K562 (cell line): Measurements from ENCODE around the gene HSD3B2. TPM values are rescaled to one million over a fixed set of nuclear protein-coding genes. Genes with fewer than 3 reads are reported as not detected.

Experiments
- ATAC-seq: fragments of 200-7000 bp; cut with Tn5 transposase; 3 replicates; pipeline ENCODE4 v1.9.1; 2020; ENCODE audit warnings: moderate library complexity
- BruUV-seq: library from RNA; stranded (reverse); fragments of 400-500 nt; replicated peaks from 2 replicates; lab custom pipeline; 2021; lab: Mats Ljungman, UMichigan
- CTCF ChIA-PET: fragments of 300-600 bp; formaldehyde crosslinking; extraction: SDS; loops from one replicate; lab custom pipeline; 2021; ENCODE audit warnings: low intra/inter-chr PET ratio; lab: Yijun Ruan, JAX
- POLR2A ChIA-PET: fragments of 300-600, 350-650 bp; sonication (Branson Sonifier 250); formaldehyde crosslinking; extraction: SDS; loops from one replicate; lab custom pipeline; 2021; ENCODE audit warnings: antibody characterized with exemption, inconsistent platforms; lab: Yijun Ruan, JAX
- DNase-seq, 4 experiments: peaks; one replicate each; pipeline versions ENCODE4 v3.0.0 to v3.0.0-alpha.2; 2011 to 2018; ENCODE audit warnings: low spot score in 3 of 4, mixed read lengths in 3 of 4; ENCODE audit errors: extremely low read depth in 1 of 4
- FAIRE-seq: peaks from 2 replicates; lab custom pipeline; 2011; peaks lifted over from hg19 to GRCh38; lab: Jason Lieb, UNC
- H2AFZ ChIP-seq: 2 replicates; pipeline ENCODE4 v1.6.0; 2011; ENCODE audit warnings: low read depth, low read length, control low read depth, inconsistent platforms
- H3K27ac ChIP-seq: fragments of 200-600 bp; 3 replicates; pipeline ENCODE4 v1.8.0; 2011; ENCODE audit warnings: low read depth, mild to moderate bottlenecking, control low read depth, inconsistent platforms, low read length, moderate library complexity, mixed read lengths; ENCODE audit errors: extremely low read depth
- H3K27me3 ChIP-seq, 2 experiments: fragments of 300-600 bp in 1 of 2; 2 replicates in 1 of 2; 3 replicates in 1 of 2; pipeline versions ENCODE4 v1.6.0 to v1.8.0; 2011; ENCODE audit warnings: inconsistent platforms in 2 of 2, low read length in 2 of 2, mild to moderate bottlenecking in 1 of 2, mixed read lengths in 1 of 2, moderate library complexity in 1 of 2; ENCODE audit not compliant: control insufficient read depth in 2 of 2, insufficient read depth in 2 of 2
- H3K36me3 ChIP-seq: fragments of 300-600 bp; 3 replicates; pipeline ENCODE4 v1.8.0; 2011; ENCODE audit warnings: mild to moderate bottlenecking, low read length, inconsistent platforms; ENCODE audit not compliant: control insufficient read depth, insufficient read depth
- H3K4me1 ChIP-seq, 2 experiments: fragments of 200-600 bp in 1 of 2; replicated peaks in 1 of 2; 2 replicates in 1 of 2; 3 replicates in 1 of 2; pipeline versions ENCODE4 v1.5.1 to v1.8.0; 2011; ENCODE audit warnings: inconsistent platforms in 2 of 2, low read length in 2 of 2, mild to moderate bottlenecking in 1 of 2, mixed read lengths in 1 of 2, moderate library complexity in 1 of 2; ENCODE audit not compliant: control insufficient read depth in 2 of 2, insufficient read depth in 2 of 2
- H3K4me2 ChIP-seq: 2 replicates; pipeline ENCODE4 v1.6.1; 2011; ENCODE audit warnings: low read length, control low read depth, inconsistent platforms, mixed read lengths; ENCODE audit not compliant: insufficient read depth
- H3K4me3 ChIP-seq: fragments of 200-600 bp; sonication (generic), shearing (Covaris generic); 2 replicates; pipeline ENCODE4 v1.5.1; 2016; ENCODE audit warnings: control low read depth, inconsistent platforms
- H3K79me2 ChIP-seq: fragments of 200-600 bp; 3 replicates; pipeline ENCODE4 v1.8.0; 2011; ENCODE audit warnings: low read length, inconsistent platforms; ENCODE audit not compliant: control insufficient read depth, insufficient read depth
- H3K9ac ChIP-seq, 2 experiments: 2 replicates each; pipeline versions ENCODE4 v1.6.0 to v1.6.1; 2011; ENCODE audit warnings: low read depth in 2 of 2, low read length in 2 of 2, control low read depth in 1 of 2, inconsistent platforms in 1 of 2, mild to moderate bottlenecking in 1 of 2, mixed read lengths in 1 of 2; ENCODE audit not compliant: insufficient read depth in 1 of 2
- H3K9me1 ChIP-seq: one replicate; pipeline ENCODE4 v1.6.0; 2011; ENCODE audit warnings: inconsistent platforms, mild to moderate bottlenecking, low read length, moderate library complexity; ENCODE audit not compliant: control insufficient read depth, insufficient read depth
- H3K9me3 ChIP-seq: replicated peaks from 2 replicates; pipeline ENCODE4 v1.5.1; 2011; ENCODE audit warnings: low read depth, low read length, inconsistent platforms; ENCODE audit not compliant: control insufficient read depth, insufficient read depth
- H4K20me1 ChIP-seq: replicated peaks from 2 replicates; pipeline ENCODE4 v1.6.1; 2011; ENCODE audit warnings: low read length, inconsistent platforms, mixed read lengths; ENCODE audit not compliant: control insufficient read depth, insufficient read depth
- ETV1 ChIP-seq: fragments of 450-650 bp; conservative IDR thresholded peaks from 2 replicates; pipeline ENCODE4 v1.6.1; 2016; ENCODE audit warnings: missing genetic modification characterization, control low read depth, low read depth, missing compliant biosample characterization
- HEY1 ChIP-seq: fragments of 250-450 bp; sonication (Bioruptor Pico); IDR thresholded peaks from 2 replicates; pipeline ENCODE4 v1.5.0; 2020; ENCODE audit warnings: mild to moderate bottlenecking, moderate library complexity, borderline replicate concordance
- MECOM ChIP-seq: fragments of 250-450 bp; sonication (Bioruptor Pico); IDR thresholded peaks from 2 replicates; pipeline ENCODE4 v1.8.0; 2022; ENCODE audit warnings: inconsistent platforms
- RBFOX2 ChIP-seq: fragments of 200-400 bp; formaldehyde crosslinking; IDR thresholded peaks from 2 replicates; pipeline ENCODE4 v1.6.1; 2017; ENCODE audit warnings: low read depth, mild to moderate bottlenecking, low read length, moderate library complexity
- SMAD1 ChIP-seq: fragments of 150-350 bp; IDR thresholded peaks from 2 replicates; pipeline ENCODE4 v1.6.1; 2014; ENCODE audit warnings: low read length, low read depth; ENCODE audit not compliant: partially characterized antibody
- TARDBP ChIP-seq: fragments of 450-650 bp; IDR thresholded peaks from 2 replicates; pipeline ENCODE4 v1.6.1; 2016
- TEAD1 ChIP-seq, 2 experiments: fragments of 450-650 bp in 1 of 2; sonication (generic) in 1 of 2; formaldehyde crosslinking; IDR thresholded peaks; 2 replicates each; pipeline versions ENCODE4 v1.4.0 to v1.8.0; 2020 to 2022; ENCODE audit warnings: mild to moderate bottlenecking in 2 of 2, missing genetic modification reagents in 1 of 2
- ZKSCAN1 ChIP-seq: fragments of 150-350 bp; IDR thresholded peaks from 2 replicates; pipeline ENCODE4 v1.6.1; 2016; ENCODE audit warnings: low read depth, low read length
- ZNF212 ChIP-seq: fragments of 450-650 bp; formaldehyde crosslinking; IDR thresholded peaks from 2 replicates; pipeline ENCODE4 v1.4.0; 2020; ENCODE audit warnings: mild to moderate bottlenecking
- WGBS: fragments of 100-300 bp; shearing (Covaris generic); methylation state at CpG from one replicate; pipeline ENCODE4 v1.1.6; 2016; ENCODE audit warnings: low coverage, mixed read lengths; ENCODE audit not compliant: insufficient coverage; ENCODE audit errors: missing lambda C conversion rate; 5-methylcytosine and 5-hydroxymethylcytosine counted together
- in situ Hi-C: fragments of 300-500 bp; cut with MboI; formaldehyde crosslinking; loops from 4 replicates; pipeline ENCODE4 v1.15.0; 2018; ENCODE audit warnings: inconsistent platforms, mixed read lengths
- intact Hi-C: fragments of 100-400 bp; cut with micrococcal nuclease; formaldehyde crosslinking; loops from 2 replicates; pipeline ENCODE4 v1.14.2; 2022
- polyA plus RNA-seq, 8 experiments: library from polyadenylated mRNA; depleted of rRNA in 4 of 8; stranded (reverse) in 5 of 8; unstranded in 3 of 8; fragments of >200 nt; fragmentation: Nextera tagmentation in 2 of 8; fragmentation: Illumina TruSeq in 1 of 8; extraction: Ambion mirVana in 2 of 8; extraction: Trizol in 1 of 8; gene quantifications; 2 replicates each; pipeline versions ENCODE4 v1.2.1 to v1.2.3, GENCODE V29; 2011 to 2014; ENCODE audit warnings: inconsistent platforms in 1 of 8, missing spikeins in 1 of 8
- total RNA-seq, 7 experiments: library from RNA; depleted of rRNA in 6 of 7; stranded (reverse); fragments of >200 nt in 6 of 7; fragmentation: Illumina TruSeq in 2 of 7; extraction: Trizol in 2 of 7; gene quantifications; 2 replicates each; pipeline versions ENCODE4 v1.2.1 to v1.2.3, GENCODE V29; 2011 to 2021; ENCODE audit warnings: low replicate concordance in 1 of 7
- TF ChIP-seq, protein P1 (sequence below): IDR thresholded peaks from 3 replicates; pipeline ENCODE4 v1.6.1; 2011; ENCODE audit warnings: borderline replicate concordance, mild to moderate bottlenecking, moderate library complexity; ENCODE audit not compliant: insufficient read length; ENCODE audit errors: extremely low read depth
- TF ChIP-seq, protein P2 (sequence below), 2 experiments: fragments of 450-650 bp in 1 of 2; IDR thresholded peaks; 2 replicates each; pipeline ENCODE4 v1.6.1; 2011 to 2017; ENCODE audit warnings: low read depth in 2 of 2, antibody characterized with exemption in 1 of 2, borderline replicate concordance in 1 of 2, low read length in 1 of 2, mild to moderate bottlenecking in 1 of 2, mixed read lengths in 1 of 2; ENCODE audit not compliant: control insufficient read depth in 1 of 2

Gene HSD3B2
- total and polyA plus RNA-seq, 9 of the 15 experiments (the other 6 are each of a cell fraction or from before 2014, with no cell fraction given): 1.1 TPM; not detected in 8

DNA sequence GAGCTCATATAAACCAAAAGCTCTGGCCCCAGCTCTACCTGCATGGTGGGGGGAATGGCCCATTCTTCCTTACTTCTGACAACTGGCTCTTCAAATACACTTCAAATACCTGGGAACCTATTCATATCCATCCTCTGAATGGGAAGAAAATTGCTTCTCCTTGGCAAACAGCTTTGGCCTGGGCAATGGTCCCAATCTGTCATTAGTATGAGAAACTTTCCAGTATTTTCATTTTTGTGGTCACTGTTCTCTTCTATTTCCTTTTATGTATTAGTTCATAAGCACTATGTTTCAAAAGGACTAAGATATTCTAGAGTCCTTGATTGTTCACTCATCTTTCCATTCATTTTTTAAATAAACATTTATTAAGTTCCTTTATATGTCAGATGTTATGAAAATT is 5.2 kb upstream of the HSD3B2 start:
- in situ Hi-C loops: no loop called here
- Histone ChIP-seq H3K27me3 (no peaks in the 10 kb centered on the region), H3K36me3 (no peaks in the 10 kb centered on the region), H3K79me2 (no peaks in the 10 kb centered on the region), H2AFZ (no peak overlapping the region), H4K20me1 (no peaks in the 10 kb centered on the region), H3K4me2 (no peak overlapping the region), H3K9ac (no peak overlapping the region), H3K4me3 (no peak overlapping the region), H3K27ac (no peak overlapping the region), H3K9me3 (no peaks in the 10 kb centered on the region), H3K4me1 (no peaks in the 10 kb centered on the region), H3K9me1 (no peaks in the 10 kb centered on the region)
- FAIRE-seq (no peak), DNase-seq (no peak), ATAC-seq (no peak)
- ChIA-PET CTCF (no interaction called here), POLR2A (no interaction called here)
- intact Hi-C loops: no loop called here
- no peak for TF ChIP-seq TEAD1 (CRISPR knock-in tag; IDR thresholded peaks at IDR 0.05)
- no peak for TF ChIP-seq ZKSCAN1
- TF ChIP-seq TARDBP: no peak
- BruUV-seq: no TSS peak

DNA sequence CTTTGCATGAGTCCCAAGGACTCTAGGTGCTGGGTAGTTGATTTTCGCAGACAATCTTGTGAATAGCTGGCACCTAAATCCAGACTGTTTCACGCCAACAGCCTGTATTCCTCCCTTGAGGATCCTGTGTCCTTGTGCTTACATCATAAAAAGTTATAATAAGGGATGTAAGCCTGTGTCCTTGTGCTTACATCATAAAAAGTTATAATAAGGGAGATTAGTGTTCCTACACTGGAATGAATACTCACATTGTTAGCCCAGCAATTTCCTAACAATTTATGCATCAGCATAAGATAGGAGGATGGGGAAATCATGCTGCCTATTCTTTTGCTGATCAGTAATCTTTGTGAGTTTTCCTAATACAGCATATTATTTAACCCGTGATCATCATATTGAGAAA is 4.0 kb upstream of the HSD3B2 start:
- FAIRE-seq (no peak), ATAC-seq (no peak), DNase-seq (no peak)
- intact Hi-C loops: no loop called here
- Histone ChIP-seq H2AFZ (no peak overlapping the region), H3K36me3 (no peaks in the 10 kb centered on the region), H3K9ac (no peak overlapping the region), H3K4me2 (no peak overlapping the region), H3K79me2 (no peaks in the 10 kb centered on the region), H4K20me1 (no peaks in the 10 kb centered on the region), H3K9me3 (no peaks in the 10 kb centered on the region), H3K4me3 (no peak overlapping the region), H3K4me1 (no peaks in the 10 kb centered on the region), H3K9me1 (no peaks in the 10 kb centered on the region), H3K27ac (no peak overlapping the region), H3K27me3 (no peaks in the 10 kb centered on the region)
- in situ Hi-C loops: no loop called here
- WGBS: 0% methylated on average over 3 of the region's 3 CpGs
- CTCF ChIA-PET: no interaction called here
- BruUV-seq: no TSS peak
- POLR2A ChIA-PET: interaction anchor here (0.6 kb wide), 1 partner anchor 26 kb away, joined by 3 read pairs; no protein-coding TSS in a partner anchor
- TF ChIP-seq MECOM (CRISPR knock-in tag) (no peak), RBFOX2 (no peak), SMAD1 (no peak), HEY1 (CRISPR knock-in tag) (no peak), ZNF212 (CRISPR knock-in tag) (no peak), ETV1 (tag) (no peak)
- TF ChIP-seq, protein P1, sequence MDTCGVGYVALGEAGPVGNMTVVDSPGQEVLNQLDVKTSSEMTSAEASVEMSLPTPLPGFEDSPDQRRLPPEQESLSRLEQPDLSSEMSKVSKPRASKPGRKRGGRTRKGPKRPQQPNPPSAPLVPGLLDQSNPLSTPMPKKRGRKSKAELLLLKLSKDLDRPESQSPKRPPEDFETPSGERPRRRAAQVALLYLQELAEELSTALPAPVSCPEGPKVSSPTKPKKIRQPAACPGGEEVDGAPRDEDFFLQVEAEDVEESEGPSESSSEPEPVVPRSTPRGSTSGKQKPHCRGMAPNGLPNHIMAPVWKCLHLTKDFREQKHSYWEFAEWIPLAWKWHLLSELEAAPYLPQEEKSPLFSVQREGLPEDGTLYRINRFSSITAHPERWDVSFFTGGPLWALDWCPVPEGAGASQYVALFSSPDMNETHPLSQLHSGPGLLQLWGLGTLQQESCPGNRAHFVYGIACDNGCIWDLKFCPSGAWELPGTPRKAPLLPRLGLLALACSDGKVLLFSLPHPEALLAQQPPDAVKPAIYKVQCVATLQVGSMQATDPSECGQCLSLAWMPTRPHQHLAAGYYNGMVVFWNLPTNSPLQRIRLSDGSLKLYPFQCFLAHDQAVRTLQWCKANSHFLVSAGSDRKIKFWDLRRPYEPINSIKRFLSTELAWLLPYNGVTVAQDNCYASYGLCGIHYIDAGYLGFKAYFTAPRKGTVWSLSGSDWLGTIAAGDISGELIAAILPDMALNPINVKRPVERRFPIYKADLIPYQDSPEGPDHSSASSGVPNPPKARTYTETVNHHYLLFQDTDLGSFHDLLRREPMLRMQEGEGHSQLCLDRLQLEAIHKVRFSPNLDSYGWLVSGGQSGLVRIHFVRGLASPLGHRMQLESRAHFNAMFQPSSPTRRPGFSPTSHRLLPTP: no peak
- TF ChIP-seq, protein P2, sequence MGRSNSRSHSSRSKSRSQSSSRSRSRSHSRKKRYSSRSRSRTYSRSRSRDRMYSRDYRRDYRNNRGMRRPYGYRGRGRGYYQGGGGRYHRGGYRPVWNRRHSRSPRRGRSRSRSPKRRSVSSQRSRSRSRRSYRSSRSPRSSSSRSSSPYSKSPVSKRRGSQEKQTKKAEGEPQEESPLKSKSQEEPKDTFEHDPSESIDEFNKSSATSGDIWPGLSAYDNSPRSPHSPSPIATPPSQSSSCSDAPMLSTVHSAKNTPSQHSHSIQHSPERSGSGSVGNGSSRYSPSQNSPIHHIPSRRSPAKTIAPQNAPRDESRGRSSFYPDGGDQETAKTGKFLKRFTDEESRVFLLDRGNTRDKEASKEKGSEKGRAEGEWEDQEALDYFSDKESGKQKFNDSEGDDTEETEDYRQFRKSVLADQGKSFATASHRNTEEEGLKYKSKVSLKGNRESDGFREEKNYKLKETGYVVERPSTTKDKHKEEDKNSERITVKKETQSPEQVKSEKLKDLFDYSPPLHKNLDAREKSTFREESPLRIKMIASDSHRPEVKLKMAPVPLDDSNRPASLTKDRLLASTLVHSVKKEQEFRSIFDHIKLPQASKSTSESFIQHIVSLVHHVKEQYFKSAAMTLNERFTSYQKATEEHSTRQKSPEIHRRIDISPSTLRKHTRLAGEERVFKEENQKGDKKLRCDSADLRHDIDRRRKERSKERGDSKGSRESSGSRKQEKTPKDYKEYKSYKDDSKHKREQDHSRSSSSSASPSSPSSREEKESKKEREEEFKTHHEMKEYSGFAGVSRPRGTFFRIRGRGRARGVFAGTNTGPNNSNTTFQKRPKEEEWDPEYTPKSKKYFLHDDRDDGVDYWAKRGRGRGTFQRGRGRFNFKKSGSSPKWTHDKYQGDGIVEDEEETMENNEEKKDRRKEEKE (IDR thresholded peaks at IDR 0.05; ENCODE audit: borderline replicate concordance in 1 of 2, control insufficient read depth in 1 of 2, low read depth in 2 of 2, low read length in 1 of 2): no peak
